Amygdala (tissue), 56 donors: ENCODE data around the gene PKNOX2.

ENCODE experiments used
- DNase-seq, 56 donors: peaks; one replicate each; lab custom pipeline; 2025; lab: John Stamatoyannopoulos, UW

The PKNOX2 gene

DNA sequence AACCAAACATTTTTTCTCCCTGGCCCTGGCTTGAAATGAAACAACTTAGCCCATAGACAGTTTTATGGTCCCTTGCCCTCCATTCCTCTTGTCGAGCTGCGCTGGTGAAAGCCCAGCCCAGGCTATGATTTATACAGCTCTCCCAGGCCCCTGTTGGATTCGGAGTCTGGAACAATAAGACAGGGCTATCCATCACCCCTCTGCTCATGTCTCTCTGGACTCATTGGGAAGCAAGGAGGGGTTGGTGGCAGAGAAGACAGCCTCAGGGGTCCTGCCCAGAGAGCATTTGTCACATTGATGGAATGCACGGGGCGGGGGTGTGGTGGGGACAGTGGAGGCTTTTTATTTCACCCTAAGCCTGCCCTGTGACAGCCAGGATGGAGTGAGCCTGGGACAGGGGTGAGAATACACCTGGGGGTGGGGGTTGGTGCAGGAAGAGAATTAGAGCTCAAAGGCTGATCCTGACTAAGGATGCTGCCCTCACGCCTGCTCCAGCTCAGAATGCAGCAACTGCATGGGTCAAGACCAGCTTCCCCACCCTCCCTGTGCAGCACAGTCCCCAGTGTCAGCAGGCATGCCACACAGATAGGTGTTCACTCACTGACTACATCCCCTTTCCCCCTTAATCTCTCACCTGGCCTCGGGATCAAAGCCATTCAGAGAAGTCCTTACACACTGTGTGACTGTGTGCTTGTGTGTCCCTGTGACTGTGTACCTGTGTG is 10.0 kb upstream of the PKNOX2 start:
- no peak for DNase-seq

DNA sequence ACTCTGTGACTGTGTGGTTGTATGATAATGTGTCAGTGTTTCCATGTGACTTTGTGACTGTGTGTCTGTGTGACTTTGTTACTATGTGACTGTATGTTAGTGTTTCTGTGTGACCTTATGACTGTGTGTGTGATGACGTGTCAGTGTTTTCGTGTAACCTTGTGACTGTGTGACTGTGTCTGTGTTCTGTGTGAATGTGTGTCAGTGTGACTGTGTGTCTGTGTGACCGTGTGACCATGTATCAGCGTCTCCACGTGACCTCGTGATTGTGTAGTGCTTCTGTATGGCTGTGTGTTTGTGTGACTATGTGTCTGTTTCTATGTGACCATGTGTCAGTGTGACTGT is 9.5 kb upstream of the PKNOX2 start:
- DNase-seq, result no peak

DNA sequence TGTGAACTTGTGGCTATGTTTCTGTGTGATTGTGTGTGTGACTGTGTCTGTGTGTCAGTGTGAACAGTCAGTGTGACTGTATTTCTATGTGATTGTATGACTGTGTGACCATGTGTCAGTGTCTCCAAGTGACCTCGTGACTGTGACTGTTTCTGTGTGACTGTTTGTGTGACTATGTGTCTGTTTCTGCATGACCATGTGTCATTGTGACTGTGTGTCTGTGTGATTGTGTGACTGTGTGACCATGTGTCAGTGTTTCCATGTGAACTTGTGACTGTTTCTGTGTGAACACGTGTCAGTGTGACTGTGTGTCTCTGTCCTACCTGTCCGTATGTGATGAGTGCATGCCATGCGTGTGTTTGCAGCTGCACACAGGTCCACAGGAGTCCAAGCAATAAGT is 8.8 kb upstream of the PKNOX2 start:
- no peak for DNase-seq

DNA sequence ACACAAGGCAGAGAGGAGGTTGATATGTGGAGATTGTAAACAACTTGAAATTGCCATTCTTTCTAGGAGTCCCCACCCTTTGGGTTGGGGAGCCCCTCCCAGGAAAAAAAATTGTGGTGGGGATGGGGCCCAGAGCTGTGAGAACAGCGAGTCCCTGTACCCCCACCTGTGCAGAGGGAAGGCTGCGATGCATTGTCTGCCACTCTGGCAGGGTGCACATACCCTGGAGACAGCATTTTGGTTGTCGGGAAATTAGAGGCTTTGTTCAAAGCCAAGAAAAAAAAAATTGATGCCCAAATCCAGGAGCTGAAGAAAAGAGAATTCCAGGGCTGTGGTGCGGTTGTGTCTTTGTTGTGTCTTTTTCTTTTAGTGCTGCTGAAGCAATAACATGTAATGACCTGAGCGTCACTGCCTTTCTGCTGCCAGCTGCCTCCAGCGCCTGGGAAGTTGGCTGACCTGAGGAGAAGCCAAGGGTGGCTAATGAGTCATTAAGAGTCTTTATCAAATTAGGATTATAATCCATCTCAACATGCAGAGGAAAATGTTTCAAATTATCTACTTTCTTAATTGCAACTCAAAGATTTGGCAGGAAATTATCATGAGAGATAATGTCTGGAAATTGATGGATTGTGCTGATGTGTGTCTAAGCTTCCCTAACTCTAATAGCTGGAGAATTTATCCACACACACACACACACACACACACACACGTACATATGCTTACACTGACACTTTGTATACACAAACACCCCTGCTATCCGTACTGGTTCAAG is 8.0 kb upstream of the PKNOX2 start:
- DNase-seq, result peak in 1 of 56 donors; percentile 20

DNA sequence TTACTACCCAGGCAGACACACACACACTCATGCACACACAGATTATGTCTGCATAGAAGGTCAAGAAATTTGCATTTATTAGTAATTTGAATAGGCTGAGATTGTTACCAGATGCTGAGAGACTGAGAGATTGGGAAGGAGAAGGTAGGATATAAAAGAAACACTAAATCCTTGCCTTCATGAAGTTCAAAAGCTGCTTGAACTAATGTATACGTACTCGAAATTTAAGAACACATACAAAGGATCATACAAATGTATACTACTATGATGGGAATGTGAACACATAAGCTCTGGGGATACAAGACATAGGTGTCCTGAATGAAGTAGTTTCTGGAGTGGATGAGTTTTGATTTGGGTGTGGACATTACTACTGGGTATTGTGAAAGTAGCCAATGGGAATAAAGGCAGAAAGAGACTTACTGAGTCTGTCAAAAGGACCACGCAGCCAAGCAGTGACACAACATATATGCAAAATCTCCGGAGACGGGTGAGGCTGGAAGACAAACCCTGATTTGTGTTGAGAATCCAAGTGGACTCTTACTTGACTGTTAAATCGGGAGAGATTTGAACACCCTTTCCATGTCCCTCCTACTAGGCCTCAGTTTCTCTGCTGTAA is 7.3 kb upstream of the PKNOX2 start:
- DNase-seq, result no peak

DNA sequence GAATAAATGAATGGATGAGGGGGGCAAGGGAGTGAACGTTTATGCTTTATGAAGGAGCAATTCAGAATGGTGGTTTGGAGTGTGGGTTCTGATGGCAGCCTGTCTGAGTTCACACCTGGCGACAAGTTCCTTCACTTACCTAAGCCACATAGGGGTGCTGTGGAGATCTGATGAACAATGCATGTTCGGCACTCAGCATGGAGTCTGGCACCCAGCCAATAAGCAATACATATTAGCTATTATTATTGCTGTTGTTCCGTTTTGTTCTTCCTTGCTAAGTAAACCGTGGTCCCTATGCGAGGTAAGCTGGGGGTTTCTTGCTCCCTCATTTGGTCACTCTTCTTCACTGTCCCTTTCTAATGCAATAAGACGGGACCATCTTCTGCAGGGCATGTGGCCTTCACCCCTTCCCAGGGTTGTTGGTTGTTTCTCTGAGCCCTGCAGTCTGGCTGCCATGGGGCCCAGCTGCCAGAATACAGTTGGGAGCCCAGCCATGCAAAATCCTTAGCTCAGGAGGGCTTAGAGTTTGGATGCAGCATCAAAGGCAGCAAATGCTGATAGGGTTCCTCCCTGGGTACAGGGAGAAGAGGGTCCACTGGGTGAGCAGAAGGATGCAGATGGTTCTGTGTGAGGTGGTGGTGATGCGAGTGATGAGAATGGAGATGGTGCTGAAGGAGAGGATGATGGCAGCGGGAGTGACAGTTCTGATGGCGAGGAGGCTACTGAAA is 6.4 kb upstream of the PKNOX2 start:
- DNase-seq, result no peak

DNA sequence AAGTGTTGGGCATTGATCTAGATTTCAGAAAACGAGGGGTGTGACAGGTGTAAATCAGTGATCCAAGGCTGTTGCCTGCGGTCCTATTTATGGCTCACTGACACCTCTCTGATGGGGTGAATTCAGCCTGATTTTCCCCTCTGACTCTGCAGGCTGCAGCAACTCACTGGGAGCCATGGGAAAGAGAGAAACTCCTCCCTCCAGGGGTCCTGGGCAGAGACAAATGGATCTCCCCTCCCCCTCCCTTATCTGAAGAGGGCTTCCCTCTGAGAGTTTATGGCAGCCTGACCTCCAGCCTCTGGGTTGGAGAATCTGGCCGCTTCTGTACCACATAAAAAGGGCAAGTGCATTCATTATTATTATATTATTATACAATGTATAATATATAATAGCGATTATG is 1.8 kb upstream of the PKNOX2 start:
- DNase-seq, result no peak

DNA sequence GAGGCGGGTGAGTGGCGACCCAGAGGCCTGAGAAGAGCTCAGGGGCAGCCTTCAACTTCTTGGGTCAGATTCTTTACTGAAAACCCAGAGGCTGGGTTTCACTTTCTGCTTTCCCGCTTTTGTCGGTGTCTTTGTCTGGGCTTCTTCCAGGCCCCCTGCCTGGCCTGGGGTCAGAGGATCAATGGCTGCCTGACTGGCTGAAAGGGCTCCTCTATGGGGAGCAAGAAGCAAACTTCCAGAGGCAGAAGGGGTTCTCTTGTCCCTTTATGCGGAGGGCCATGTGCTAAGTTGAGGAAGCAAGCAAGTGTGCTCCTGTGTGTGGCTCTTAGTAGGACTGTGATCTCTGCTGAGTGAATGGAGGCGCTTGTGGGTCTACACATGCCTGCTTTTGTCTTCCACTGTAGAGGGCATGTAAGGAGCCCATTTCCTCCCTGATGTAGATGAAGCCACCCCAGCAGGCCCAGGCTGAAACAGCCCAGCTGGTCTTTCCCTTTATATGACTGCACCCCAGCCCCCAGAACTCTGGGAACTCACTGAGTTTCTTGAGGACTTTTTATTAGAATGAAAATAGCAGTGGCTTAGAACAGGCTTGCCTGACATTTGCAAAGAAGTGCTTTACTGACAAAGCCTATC is 1.0 kb upstream of the PKNOX2 start:
- no peak for DNase-seq

DNA sequence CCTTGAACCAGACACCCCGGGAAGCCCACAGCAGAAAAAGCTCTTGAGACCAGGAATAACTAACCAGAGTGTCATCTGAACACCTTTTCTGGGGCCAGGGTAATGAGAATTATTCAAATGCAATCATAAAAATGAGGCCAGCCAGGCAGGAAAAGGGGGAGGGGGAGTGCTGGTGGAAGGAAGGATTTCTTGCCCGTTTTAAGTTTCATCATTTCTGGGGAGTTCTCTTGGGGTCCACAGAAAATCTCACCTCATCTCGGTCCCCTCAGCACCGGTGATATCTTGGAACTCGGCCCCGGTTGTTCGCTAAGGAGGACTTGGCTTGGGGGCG is 495 bp upstream of the PKNOX2 start:
- DNase-seq, result no peak

DNA sequence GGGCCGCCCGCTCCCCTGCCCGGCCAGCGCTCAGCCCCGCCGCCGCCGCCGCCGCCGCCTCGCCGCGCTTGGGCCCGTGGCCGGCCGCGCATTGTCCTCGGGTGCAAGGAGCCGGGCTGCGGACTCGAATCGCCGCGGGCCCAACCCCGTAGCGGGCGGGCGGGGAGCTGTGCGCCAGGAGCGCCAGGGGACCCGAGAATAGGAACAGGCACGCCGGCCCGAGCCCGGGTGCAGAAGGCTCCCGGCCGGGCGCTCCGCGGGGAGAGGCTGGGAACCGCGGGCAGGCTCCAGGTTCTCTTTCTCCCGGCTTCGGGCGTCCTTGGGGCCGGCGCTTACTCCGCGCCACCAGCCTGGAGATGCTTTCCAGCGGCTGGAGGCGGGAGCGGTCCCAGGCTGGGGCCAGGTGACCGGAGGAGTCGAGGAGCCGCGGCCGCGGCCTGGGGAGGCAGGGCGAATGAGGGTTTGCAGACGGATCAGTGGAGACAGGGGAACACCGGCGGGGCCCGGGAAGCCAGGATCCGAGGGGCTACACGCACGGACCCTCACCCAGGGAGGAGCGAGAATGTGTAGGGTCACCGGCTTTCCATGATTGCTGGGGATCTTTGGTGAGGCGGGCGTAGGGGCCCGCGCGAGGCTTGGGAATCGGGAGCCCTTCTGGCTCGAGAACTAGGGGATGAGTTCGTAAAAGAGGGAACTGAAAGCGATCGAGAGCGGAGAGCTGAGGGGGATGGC is 726 bp downstream of the PKNOX2 start:
- DNase-seq, result peak in 7 of 56 donors; percentile 32 to 64 (median 52)

DNA sequence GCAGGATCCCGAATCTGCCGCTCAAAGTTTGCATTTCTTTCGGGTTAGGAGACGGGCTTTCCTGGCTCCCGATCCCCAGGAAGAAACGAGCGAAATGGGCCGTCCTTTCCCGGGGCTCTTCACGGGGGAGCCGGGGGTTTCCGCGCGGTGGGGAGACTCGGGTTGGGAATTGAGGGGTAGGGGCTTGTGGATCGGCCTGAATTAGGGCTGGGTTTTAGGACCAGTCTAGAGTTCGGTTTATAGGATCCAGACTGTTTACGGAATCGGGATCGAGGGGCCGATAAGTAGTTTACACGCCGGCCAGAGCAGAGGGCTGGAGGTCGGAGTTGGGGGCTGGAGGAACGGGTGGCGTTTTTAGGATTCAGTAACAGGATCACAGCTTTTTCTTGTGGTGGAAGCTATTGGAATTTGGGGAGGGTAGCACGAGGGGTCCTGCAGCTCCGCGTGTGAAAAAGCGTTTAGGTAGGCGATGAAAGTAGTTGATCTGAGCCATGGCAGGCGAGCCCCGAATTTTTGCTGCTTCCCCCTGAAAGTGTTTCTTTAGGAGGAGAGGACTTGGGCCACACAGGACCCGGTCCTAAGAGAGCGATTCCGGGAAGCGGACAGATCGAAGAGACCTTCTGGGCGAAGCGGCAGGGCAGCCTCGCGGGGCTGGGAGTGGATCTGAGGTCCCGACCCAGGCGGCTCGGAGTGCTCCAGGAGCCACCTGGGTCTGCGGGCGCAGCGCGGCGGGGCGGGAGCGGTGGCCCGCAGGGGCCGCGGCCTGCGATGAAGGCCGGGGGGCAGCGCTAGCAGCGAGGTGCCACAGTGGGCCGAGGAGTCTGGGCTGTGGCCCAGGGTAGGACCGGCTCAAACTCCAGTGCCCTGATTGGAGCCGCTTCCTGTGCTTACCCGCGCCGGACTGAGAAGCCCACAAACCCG is 1.6 kb downstream of the PKNOX2 start:
- DNase-seq, result peak in 4 of 56 donors; percentile 10 to 54 (median 22)

DNA sequence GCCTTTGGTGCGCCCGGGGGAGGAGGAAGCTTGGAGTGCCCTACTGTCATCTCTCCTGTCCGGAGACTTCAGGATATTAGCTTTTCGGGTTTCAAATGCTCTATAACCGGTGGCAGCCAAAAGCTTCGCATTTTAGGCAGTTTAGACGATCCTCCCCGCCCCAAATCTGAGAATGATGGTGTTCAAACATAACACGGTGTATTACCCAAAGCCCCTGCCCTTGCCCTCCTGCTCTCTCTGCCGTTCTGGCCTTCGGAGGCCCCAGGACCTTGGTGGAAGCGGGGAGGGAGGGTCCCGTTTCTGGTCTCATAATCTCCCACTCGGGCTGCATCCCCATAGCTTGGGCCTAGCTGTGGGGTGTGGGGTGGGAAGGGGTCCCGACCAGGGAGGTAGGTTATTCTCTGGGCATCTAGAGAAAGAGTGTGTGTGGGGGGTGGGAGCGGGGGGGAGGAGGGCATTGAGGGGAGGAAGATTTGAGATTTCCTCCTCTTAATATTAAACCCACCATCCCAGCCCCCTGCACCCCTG is 2.3 kb downstream of the PKNOX2 start:
- DNase-seq, result no peak

DNA sequence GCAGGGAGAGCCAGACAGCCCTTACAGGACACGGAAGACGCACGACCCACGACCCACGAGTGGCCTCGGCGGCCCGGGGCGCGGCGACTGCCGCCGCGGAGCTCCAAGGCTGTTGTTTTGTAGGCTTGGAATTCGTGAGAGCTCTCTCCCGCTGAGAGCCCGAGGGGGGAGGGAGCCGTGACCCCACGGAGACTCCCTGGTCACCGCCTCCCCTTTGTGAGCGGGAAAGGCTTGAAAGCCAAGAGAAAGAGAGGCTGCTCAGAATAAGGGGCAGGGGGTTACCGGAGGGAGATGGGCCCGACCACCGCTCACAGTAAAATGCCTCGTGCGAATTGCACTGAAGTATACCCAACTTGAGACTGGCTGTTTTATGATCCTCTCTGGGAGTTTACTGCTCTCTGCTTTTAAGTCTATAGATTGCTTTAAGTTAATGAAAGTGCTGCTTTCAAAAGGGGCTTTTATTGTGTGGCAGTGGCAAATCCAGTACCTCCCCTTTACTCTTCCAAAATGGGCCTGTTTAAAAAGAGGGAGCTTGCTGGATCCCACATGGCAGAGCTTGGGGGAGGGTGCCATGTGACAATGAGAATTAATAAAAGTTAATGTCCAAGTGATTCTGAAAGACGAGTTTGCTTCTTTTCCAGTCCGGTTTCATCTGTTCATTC is 2.9 kb downstream of the PKNOX2 start:
- peak in 2 of 56 donors; percentile 16 to 29 for DNase-seq

DNA sequence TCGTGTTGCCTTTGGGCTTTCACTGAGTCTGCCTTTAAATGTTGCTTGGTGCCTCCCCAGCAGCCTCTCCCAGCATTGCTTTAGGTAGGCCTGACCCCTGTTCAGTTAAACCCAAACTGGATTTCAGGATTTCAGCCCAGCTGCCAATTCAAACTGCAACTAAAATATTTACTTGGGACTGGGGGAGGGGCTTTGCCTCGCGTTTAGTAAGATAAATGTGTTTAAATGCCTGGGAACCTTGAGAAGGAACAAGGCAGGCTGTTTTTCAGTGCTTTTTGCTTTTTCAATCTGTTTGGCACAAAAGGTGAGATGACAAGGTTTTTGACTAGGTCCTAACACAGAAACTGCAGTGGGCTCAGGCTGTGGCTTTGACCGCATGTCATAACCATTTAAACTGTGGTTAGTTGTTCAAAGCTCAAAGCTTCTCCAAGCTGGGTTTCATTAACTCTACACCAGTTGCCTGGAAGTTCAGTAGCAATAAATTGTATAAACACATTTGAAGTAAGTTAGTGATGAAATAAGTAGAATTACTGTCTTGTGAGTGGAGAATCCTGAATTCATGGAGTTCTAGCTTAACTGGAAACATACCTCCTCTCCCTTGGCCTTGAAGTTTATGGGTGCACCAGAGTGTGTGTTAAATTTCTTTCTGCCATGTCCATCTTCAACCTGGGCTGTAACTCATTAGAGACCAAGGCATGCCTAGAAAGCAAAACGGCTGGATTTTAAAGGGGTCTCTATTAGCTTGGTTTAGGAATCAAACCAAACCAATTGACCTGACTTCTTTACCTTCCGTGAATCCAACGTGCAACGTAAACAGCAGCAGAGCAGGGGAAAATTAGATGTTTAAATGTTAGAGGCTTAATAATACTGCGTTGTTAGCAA is 3.6 kb downstream of the PKNOX2 start:
- no peak for DNase-seq

DNA sequence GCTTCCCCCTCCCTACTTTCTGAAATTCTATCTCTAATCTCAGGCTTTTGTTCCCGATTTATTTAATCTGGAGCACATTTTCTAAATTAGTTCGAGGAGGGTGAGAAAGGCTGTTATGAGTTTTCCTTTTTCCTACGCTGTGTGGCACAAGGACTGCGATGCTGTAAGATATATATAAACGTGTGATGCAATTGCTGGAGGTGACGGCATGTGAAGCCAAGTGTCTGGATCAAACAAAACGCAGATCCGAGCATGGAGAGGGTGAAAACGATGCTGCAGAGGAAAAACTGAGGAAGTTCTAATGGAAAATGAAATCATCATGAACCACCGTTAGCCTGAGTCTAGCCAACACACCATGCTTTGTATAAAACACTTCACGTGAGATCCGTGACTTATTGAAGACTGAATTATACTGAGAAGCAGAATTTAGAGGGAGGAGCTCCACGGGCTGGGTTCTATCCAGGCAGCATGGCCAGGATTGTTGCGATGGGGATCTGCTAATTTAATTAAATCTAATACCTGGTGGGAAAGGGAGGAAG is 4.4 kb downstream of the PKNOX2 start:
- DNase-seq, result no peak

DNA sequence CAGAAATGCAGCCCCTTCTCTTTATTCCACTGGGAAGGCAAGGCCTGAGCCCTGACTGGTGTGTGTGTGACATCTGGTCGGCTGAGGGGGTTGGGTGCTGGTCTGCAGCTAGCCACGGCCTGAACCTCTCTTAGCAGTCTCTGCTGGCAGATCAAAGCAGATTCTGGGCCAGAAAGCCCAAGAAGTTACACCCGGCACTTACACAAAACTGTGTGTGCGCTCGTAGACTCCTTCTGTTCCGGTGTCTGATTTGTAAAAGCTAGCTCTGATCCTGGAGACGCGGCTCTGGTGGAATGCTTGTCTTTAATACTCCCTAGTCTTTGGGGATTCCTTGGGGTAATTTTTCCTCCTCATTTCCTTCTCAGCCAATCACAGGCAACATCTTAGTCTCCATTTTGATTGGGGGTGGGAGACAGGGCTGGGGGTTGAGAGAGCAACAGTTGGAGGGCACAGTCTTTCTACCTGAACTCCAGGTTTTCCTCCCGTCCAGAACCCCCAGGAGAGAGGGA is 5.5 kb downstream of the PKNOX2 start:
- DNase-seq, result no peak
